GM12873 (cell line): Measurements from ENCODE around the gene GK2.

Source experiments
- TF ChIP-seq, protein P1 (sequence below): IDR thresholded peaks from 2 replicates; pipeline ENCODE4 v1.5.1; 2012; ENCODE audit warnings: low read depth, mild to moderate bottlenecking, moderate library complexity, low read length, control low read depth; ENCODE audit not compliant: insufficient read depth; ENCODE audit errors: missing control alignments

GK2 gene

DNA sequence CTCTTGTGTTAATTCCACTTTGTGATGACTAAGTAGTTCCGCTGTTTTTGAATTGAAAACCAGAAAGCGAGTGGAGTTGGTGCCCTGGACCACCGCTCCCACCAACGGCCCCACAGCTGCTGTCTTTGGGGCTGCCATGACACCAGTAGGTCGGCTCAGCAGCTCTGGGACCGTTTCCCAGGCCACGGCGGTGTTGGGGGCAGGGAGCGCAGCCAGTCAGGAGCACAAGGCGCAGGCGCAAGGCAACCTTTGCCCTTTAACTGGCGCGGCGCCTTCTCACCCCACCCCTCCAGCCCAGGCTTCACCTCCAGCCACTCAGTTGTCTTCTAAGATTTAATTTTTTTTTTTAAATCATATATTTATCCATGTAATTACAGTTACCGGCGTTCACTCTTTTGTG lies at the start of gene GK2:
GK2 (minus strand) TSS at position 166 of the 400 bp plus-strand sequence; CDS start at position 138, 28 bp downstream.
- TF ChIP-seq, protein P1, sequence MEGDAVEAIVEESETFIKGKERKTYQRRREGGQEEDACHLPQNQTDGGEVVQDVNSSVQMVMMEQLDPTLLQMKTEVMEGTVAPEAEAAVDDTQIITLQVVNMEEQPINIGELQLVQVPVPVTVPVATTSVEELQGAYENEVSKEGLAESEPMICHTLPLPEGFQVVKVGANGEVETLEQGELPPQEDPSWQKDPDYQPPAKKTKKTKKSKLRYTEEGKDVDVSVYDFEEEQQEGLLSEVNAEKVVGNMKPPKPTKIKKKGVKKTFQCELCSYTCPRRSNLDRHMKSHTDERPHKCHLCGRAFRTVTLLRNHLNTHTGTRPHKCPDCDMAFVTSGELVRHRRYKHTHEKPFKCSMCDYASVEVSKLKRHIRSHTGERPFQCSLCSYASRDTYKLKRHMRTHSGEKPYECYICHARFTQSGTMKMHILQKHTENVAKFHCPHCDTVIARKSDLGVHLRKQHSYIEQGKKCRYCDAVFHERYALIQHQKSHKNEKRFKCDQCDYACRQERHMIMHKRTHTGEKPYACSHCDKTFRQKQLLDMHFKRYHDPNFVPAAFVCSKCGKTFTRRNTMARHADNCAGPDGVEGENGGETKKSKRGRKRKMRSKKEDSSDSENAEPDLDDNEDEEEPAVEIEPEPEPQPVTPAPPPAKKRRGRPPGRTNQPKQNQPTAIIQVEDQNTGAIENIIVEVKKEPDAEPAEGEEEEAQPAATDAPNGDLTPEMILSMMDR, result no peak

DNA sequence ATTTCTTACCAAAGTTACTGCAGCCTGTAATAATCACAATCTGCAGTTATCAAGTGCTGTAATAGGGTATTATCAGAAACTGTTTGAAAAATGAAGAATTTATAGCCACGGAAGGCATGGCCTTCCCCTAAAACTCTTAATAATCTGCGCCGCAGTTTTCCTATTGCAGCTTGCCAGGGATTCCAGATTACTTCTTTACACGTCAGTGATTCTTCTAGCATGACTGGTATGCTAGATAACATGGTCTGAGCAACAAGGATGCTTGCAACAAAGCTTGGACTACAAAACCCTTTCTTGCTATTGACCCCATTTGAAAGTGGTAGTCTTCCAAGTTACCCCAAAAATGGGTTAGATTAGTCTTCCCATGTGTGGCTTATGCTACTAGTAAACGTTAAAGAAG lies 47.2 kb upstream of the GK2 start:
- TF ChIP-seq, protein P1, result no peak

DNA sequence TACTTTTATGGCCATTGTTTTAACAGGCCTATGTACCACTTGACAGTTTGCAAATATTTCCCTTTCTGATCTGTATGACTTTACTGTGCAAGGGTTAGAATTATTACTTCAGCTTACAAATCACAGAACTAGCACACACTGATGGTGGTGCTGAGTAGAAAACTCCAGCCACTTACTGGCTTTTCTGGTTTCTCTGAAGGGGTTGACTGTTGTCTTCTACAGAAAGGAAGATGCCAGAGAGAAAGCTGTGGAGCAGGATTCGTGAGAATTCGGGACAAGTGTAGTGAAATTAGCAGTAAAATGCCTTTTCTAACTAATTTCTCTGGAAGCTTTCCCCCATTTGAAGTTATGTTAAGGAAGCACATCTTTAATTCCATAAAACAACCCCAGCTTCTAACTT lies 46.6 kb upstream of the GK2 start:
- TF ChIP-seq, protein P1, result no peak

DNA sequence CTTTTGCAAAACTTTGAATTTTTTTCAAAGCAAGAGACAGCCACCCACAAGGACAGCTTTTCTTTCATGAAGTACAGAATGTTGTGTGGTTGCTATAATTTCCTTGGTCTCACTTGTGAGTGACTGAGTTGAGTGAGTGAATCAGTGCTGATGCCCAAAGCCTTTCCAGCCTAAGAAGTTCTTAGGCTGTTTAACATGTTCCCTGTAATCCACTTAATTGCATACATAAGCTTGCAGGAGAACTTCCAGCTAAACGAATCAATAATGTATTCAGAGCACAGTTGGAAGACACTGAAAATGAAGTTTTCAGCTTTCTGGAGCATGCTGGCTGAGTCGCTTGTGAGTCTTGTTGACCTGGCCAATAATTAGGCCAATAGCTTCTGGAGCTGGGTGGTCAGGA lies 42.0 kb upstream of the GK2 start:
- TF ChIP-seq, protein P1, result no peak

DNA sequence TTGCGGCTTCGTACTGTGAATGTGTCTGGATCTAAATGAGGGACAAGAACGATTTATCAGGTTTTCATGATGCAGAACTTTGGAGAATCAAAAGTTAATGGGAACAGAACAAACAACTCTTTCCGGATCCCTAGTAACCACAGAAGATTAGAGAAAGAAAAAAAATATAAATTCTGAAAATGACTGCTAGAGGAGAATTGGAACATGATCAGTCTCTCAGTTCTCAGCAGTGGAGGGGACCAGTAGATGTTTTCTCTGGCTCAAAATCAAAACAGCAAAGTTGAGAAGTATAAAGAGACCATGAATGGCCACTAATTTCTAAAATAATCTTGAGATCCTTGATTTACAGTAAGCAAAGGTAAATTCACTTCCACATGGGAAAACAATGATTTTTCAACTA lies 38.1 kb upstream of the GK2 start:
- TF ChIP-seq, protein P1, result no peak

DNA sequence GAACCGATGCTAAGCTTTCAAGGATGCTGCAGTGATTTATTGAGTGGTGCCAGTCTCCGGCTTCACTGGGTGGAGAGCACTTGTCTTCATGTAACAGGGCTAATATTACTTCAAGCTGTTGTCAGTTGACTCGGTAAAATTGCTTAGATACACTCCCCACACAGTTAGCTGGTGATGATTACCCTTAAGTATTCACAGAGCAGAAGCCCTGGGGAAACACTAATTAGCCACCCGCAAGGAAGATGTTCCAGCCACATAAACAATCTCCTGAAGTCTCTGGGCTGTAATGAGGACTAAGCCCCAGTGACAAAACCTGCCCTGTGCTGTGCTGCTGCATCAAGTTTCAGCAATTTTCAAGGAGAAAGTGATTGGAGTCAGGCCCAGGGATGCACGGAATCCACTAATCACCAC lies 37.3 kb upstream of the GK2 start:
- TF ChIP-seq, protein P1, result no peak

DNA sequence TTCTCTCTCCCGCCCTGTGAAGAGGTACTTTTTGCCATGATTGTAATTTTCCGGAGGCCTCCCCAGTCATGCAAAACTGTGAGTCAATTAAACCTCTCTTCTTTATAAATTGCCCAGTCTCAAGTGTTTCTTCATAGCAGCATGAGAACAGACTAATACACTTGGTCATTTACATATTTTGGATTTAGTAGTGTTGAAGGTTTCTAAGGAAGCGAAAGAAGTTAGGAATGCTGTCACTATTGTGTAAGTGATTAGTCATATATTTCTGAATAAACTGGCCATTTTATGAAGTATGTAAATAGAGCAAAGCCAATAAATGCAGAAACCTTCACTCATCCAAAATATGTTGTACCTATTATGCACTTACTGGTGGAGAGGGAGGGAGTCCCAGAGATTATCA lies 34.4 kb upstream of the GK2 start:
- TF ChIP-seq, protein P1, result no peak
